Pancreas (tissue), 10 donors: ENCODE measurements around the gene SYNDIG1. TPM values are rescaled to one million over a fixed set of nuclear protein-coding genes. Genes with fewer than 3 reads are reported as not detected.

Experiments used
- ATAC-seq, 4 donors: fragments of 200-7000 bp; cut with Tn5 transposase; one replicate each; pipeline versions ENCODE4 v1.8.0 to v1.9.1; 2020; ENCODE audit warnings: mild to moderate bottlenecking in 4 of 4, moderate library complexity in 4 of 4
- DNase-seq, 6 donors: peaks; one replicate each; pipeline ENCODE4 v3.0.0-alpha.2; 2020
- FAIRE-seq: peaks from 2 replicates; lab custom pipeline; 2012; peaks lifted over from hg19 to GRCh38; lab: Jason Lieb, UNC
- H3K27ac ChIP-seq, 4 donors: fragments of 200-600 bp; sonication (generic); 1 replicate in 3 of 4; 2 replicates in 1 of 4; pipeline versions ENCODE4 v1.5.0 to v1.8.0; 2020
- H3K27me3 ChIP-seq, 4 donors: fragments of 200-600 bp; one replicate each; pipeline ENCODE4 v1.8.0; 2021
- H3K36me3 ChIP-seq, 3 donors: fragments of 200-600 bp; sonication (generic) in 1 of 3; one replicate each; pipeline versions ENCODE4 v1.5.0 to v1.8.0; 2020 to 2021
- H3K4me1 ChIP-seq, 3 donors: fragments of 200-600 bp; one replicate each; pipeline ENCODE4 v1.8.0; 2021
- H3K4me3 ChIP-seq, 4 donors: fragments of 200-600 bp; sonication (generic) in 2 of 4; one replicate each; pipeline versions ENCODE4 v1.5.0 to v1.8.0; 2020 to 2021
- H3K9me3 ChIP-seq, 4 donors: fragments of 200-600 bp; one replicate each; pipeline ENCODE4 v1.8.0; 2021
- WGBS, 2 donors: extraction: QIAGEN DNeasy Blood & Tissue Kit; methylation state at CpG; one replicate each; pipeline ENCODE4 v1.1.7; 2013; 5-methylcytosine and 5-hydroxymethylcytosine counted together
- intact Hi-C, 3 donors: fragments of 100-400 bp; cut with DNase I; formaldehyde crosslinking; loops; one replicate each; pipeline versions ENCODE4 v1.11.1 to v1.14.2; 2022
- polyA plus RNA-seq, 2 donors: library from polyadenylated mRNA; stranded (reverse); fragments of 200-250 nt; gene quantifications; one replicate each; pipeline ENCODE4 v1.2.3, GENCODE V29; 2013
- total RNA-seq, 6 donors: library from RNA; stranded (reverse); fragmentation: NEBNext Ultra II Directional in 4 of 6; extraction: Animal tissue kit (Norgen Biotek cat#: 25700) in 4 of 6; gene quantifications; one replicate each; pipeline versions ENCODE4 v1.2.1 to v1.2.4, GENCODE V29; 2021 to 2023
- TF ChIP-seq, protein P1 (sequence below), 4 donors: fragments of 200-600 bp; sonication (generic) in 3 of 4; IDR thresholded peaks; one replicate each; pipeline versions ENCODE4 v1.5.0 to v1.8.0; 2021; ENCODE audit warnings: antibody characterized with exemption in 4 of 4
- donor health status: healthy with polysubstance abuse.
- donor health status: DM: no; HTN: no; CAD: no; lungs with moderate emphysema.
- donor health status: DM: no; HTN: no; CAD: no.
- donor health status: control.
- donor health status: control.
- donor health status: Bipolar disorder and iron deficiency.
- donor health status: DM: yes; HTN: yes; CAD: no.
- donor health status: DM: no; HTN: no; CAD: no.
- donor health status: DM: no; HTN: no; CAD: no.
- donor health status: DM: yes; HTN: yes; CAD: no.

The SYNDIG1 gene
- total and polyA plus RNA-seq, 8 donors: 0.04 to 0.46 (median 0.23) TPM; not detected in 1

DNA sequence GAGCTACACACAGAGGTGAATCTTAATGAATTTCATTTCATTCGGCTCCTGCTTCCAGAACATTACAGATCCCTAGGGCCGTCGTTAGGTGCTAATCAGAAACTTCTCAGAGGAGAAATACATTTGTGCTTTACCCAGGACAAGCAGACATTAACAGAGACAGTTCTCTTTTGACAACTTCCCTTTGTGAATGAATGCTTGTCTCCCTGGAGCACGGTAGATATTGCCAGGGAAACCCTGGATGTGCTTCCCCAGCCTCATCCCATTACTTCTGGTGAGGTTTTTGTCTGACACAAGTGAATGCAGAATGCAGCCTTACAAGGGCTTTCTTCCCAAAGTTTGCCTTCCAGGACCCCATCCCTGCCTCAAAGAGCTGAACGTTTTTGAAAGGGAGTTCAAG is 105.4 kb downstream of the SYNDIG1 start:
- Histone ChIP-seq H3K36me3 (no peaks in the 10 kb centered on the region), H3K27ac (no peak overlapping the region), H3K4me3 (no peak overlapping the region), H3K27me3 (no peaks in the 10 kb centered on the region), H3K4me1 (no peaks in the 10 kb centered on the region), H3K9me3 (no peaks in the 10 kb centered on the region)
- no peak for ATAC-seq
- no peak for DNase-seq
- no peak for FAIRE-seq
- WGBS, 2 donors: 56 to 69% methylated on average over 5 of the region's 5 CpGs
- TF ChIP-seq, protein P1, sequence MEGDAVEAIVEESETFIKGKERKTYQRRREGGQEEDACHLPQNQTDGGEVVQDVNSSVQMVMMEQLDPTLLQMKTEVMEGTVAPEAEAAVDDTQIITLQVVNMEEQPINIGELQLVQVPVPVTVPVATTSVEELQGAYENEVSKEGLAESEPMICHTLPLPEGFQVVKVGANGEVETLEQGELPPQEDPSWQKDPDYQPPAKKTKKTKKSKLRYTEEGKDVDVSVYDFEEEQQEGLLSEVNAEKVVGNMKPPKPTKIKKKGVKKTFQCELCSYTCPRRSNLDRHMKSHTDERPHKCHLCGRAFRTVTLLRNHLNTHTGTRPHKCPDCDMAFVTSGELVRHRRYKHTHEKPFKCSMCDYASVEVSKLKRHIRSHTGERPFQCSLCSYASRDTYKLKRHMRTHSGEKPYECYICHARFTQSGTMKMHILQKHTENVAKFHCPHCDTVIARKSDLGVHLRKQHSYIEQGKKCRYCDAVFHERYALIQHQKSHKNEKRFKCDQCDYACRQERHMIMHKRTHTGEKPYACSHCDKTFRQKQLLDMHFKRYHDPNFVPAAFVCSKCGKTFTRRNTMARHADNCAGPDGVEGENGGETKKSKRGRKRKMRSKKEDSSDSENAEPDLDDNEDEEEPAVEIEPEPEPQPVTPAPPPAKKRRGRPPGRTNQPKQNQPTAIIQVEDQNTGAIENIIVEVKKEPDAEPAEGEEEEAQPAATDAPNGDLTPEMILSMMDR (IDR thresholded peaks at IDR 0.05): no peak
- intact Hi-C loops: no loop called here

DNA sequence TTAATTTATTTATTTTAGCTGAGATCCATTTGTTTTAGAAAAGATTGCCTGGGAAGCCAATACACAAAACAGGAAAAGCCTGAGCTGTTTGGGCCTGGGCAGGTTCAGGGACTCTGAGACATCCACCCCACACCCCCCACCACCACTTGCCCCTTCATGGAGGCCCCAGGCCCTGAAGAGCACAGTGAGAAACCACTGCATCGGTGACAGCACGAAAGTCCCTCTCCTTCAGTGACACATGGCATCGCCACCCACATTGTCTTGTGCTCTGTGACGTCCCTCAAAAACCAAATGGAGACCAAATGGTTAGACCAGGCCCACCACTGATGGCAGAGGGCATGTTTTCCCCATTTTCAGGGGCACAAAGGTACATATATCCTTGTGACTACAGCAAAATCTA is 106.4 kb downstream of the SYNDIG1 start:
- Histone ChIP-seq H3K27me3 (no peaks in the 10 kb centered on the region), H3K9me3 (no peaks in the 10 kb centered on the region), H3K4me1 (no peaks in the 10 kb centered on the region), H3K36me3 (no peaks in the 10 kb centered on the region), H3K4me3 (no peak overlapping the region), H3K27ac (no peak overlapping the region)
- 76 to 82% methylated on average over 4 of the region's 4 CpGs for WGBS, 2 donors
- FAIRE-seq (no peak), DNase-seq (no peak), ATAC-seq (no peak)
- TF ChIP-seq, protein P1 (IDR thresholded peaks at IDR 0.05): no peak
- intact Hi-C loops: no loop called here

GRCh38 chr20:24576447-24576846 is 107.0 kb downstream of the SYNDIG1 start:
- TF ChIP-seq, protein P1 (IDR thresholded peaks at IDR 0.05): no peak
- intact Hi-C loops: no loop called here
- Histone ChIP-seq H3K27me3 (no peaks in the 10 kb centered on the region), H3K9me3 (no peaks in the 10 kb centered on the region), H3K4me3 (no peak overlapping the region), H3K4me1 (no peaks in the 10 kb centered on the region), H3K27ac (no peak overlapping the region), H3K36me3 (no peaks in the 10 kb centered on the region)
- WGBS, 2 donors: 65 to 73% methylated on average over 11 of the region's 11 CpGs
- FAIRE-seq (no peak), ATAC-seq (no peak), DNase-seq (no peak)

DNA sequence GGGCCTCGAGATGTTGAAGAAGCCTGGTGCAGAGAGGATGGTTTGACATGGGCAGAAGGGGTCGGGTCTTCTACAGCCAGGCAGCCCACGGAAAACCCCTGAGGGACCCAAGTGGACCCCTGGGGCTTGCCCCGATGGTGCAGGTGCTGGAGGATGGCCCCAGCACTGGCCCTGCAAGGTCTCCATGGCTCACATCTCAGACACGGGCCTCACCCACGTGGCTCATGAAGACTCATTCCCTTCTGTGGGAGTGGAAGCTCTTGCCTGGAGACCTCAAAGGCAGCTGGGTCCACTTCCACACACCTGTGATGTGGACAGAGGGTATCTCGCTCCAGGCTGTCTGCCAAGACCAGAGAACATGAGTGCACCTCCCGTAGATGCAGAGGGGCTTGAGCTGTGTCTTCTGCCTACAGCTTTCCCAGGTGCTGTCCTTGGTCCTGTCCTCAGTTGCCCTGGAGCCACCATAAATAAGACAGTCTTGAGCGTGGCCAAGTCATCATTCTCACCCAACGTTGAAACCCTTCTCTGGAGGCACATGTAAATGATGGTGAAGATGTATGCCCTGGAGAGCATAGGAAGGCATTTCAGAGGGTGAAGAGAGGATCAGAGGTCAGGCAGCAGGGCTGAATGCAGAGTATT is 108.0 kb downstream of the SYNDIG1 start:
- DNase-seq (no peak), ATAC-seq (no peak), FAIRE-seq (no peak)
- WGBS, 2 donors: 65 to 70% methylated on average over 10 of the region's 10 CpGs
- Histone ChIP-seq H3K36me3 (no peaks in the 10 kb centered on the region), H3K4me1 (no peaks in the 10 kb centered on the region), H3K27ac (no peak overlapping the region), H3K4me3 (no peak overlapping the region), H3K27me3 (no peaks in the 10 kb centered on the region), H3K9me3 (no peaks in the 10 kb centered on the region)
- TF ChIP-seq, protein P1 (IDR thresholded peaks at IDR 0.05): no peak
- intact Hi-C loops: no loop called here

DNA sequence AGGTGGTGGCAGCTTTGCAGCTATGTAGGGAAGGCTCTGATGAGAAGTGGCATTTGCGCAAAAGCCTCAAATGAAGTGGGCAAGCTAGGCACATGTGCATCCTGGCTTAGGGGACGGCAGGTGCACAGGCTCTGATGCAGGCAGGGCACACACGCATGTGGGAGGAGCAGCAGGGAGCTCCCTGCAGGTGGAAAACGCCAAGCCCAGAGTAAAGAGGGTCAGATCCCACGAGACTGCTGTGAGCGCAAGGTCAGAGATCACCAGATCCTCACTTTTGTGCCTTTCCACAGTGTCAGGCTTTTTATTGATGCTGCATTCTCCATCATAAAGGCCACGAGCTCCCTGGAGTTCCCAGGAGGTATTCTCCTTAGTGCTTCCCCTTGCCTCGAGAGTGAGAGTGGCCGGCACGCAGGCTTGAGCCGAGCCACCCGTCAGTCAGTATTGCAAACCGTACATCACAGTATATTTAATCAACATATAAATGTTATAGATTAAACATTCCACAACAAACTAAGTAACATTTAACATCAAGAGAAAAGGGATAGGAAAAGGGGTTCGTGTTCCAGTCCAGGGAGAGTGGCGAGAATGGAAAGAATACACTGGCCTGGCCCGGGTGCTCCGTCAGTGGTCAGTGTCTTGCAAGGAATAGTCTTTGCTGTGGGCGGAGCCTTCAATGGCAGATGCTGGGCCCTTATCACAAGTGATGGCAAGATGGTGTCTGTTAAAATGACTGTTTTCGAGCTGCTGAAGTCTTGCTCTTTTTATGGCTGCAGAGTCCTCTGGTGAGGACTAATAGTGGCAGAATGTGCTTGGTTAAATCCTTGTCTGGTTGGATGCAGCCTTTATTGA is 109.4 kb downstream of the SYNDIG1 start:
- TF ChIP-seq, protein P1 (IDR thresholded peaks at IDR 0.05): no peak
- H3K27me3 ChIP-seq: no peaks in the 10 kb centered on the region
- H3K36me3 ChIP-seq: no peaks in the 10 kb centered on the region
- H3K9me3 ChIP-seq: no peaks in the 10 kb centered on the region
- no peak overlapping the region for H3K27ac ChIP-seq
- no peak for ATAC-seq
- FAIRE-seq: no peak
- DNase-seq: no peak
- WGBS, 2 donors: 58 to 67% methylated on average over 19 of the region's 19 CpGs
- H3K4me1 ChIP-seq: no peaks in the 10 kb centered on the region
- intact Hi-C loops: no loop called here
- no peak overlapping the region for H3K4me3 ChIP-seq
